HEK293 (cell line): Measurements from ENCODE around the gene METTL16.
A peak's percentile ranks its signal among the peaks of the same experiment; 100 is the strongest.

Experiments
- CTCF ChIA-PET: fragments of 350-600 bp; formaldehyde crosslinking; extraction: SDS; loops from one replicate; lab custom pipeline; 2021; ENCODE audit warnings: antibody characterized with exemption; lab: Yijun Ruan, JAX
- POLR2A ChIA-PET: fragments of 300-600 bp; formaldehyde crosslinking; extraction: SDS; loops from one replicate; lab custom pipeline; 2020; ENCODE audit warnings: antibody characterized with exemption, inconsistent platforms; lab: Yijun Ruan, JAX
- H3K27ac ChIP-seq: fragments of 200-500 bp; sonication (Bioruptor generic); 2 replicates; pipeline ENCODE4 v1.5.1; 2014; ENCODE audit warnings: low read depth, low read length, control low read depth, inconsistent platforms; ENCODE audit errors: extremely low read depth
- H3K36me3 ChIP-seq, 2 experiments: fragments of 200-500 bp in 1 of 2; sonication (Bioruptor generic) in 1 of 2; 1 replicate in 1 of 2; 2 replicates in 1 of 2; pipeline ENCODE4 v1.5.1; 2014 to 2017; ENCODE audit warnings: inconsistent platforms in 2 of 2, low read length in 2 of 2; ENCODE audit not compliant: control insufficient read depth in 2 of 2, insufficient read depth in 1 of 2
- H3K4me1 ChIP-seq: fragments of 200-500 bp; sonication (Bioruptor generic); 2 replicates; pipeline ENCODE4 v1.5.1; 2014; ENCODE audit warnings: mild to moderate bottlenecking, low read length, inconsistent platforms; ENCODE audit not compliant: control insufficient read depth, insufficient read depth
- H3K4me3 ChIP-seq: 2 replicates; pipeline ENCODE4 v1.5.1; 2011; ENCODE audit warnings: low read depth, mild to moderate bottlenecking, control low read depth, low read length, moderate library complexity
- H3K9me3 ChIP-seq: fragments of 200-500 bp; sonication (Bioruptor generic); 2 replicates; pipeline ENCODE4 v1.5.1; 2014; ENCODE audit warnings: low read depth, low read length, inconsistent platforms; ENCODE audit not compliant: control insufficient read depth, insufficient read depth
- BCL11A ChIP-seq: fragments of 450-650 bp; formaldehyde crosslinking; IDR thresholded peaks from 2 replicates; pipeline ENCODE4 v1.5.1; 2016; ENCODE audit warnings: low read depth, missing biosample characterization, missing genetic modification characterization
- BCL11B ChIP-seq: fragments of 450-650 bp; formaldehyde crosslinking; IDR thresholded peaks from 2 replicates; pipeline ENCODE4 v1.5.1; 2016; ENCODE audit warnings: low read depth, missing biosample characterization, missing genetic modification characterization
- HOXC10 ChIP-seq: sonication (generic); formaldehyde crosslinking; IDR thresholded peaks from 2 replicates; pipeline ENCODE4 v1.8.1; 2023; ENCODE audit warnings: mild to moderate bottlenecking, missing genetic modification reagents
- KLF1 ChIP-seq: fragments of 450-650 bp; formaldehyde crosslinking; IDR thresholded peaks from 2 replicates; pipeline ENCODE4 v1.5.1; 2016; ENCODE audit warnings: missing biosample characterization, missing genetic modification characterization
- ZBTB17 ChIP-seq: fragments of 450-650 bp; formaldehyde crosslinking; IDR thresholded peaks from 2 replicates; pipeline ENCODE4 v1.5.1; 2016; ENCODE audit warnings: missing biosample characterization, missing genetic modification characterization
- ZNF140 ChIP-seq: fragments of 450-650 bp; formaldehyde crosslinking; IDR thresholded peaks from 2 replicates; pipeline ENCODE4 v1.5.1; 2016; ENCODE audit warnings: missing biosample characterization, missing genetic modification characterization
- ZNF146 ChIP-seq: fragments of 450-650 bp; formaldehyde crosslinking; IDR thresholded peaks from 2 replicates; pipeline ENCODE4 v1.5.1; 2016; ENCODE audit warnings: missing biosample characterization, missing genetic modification characterization
- ZNF16 ChIP-seq: fragments of 450-650 bp; formaldehyde crosslinking; IDR thresholded peaks from 2 replicates; pipeline ENCODE4 v1.5.1; 2016; ENCODE audit warnings: low read depth, missing biosample characterization, missing genetic modification characterization
- ZNF19 ChIP-seq: fragments of 450-650 bp; formaldehyde crosslinking; IDR thresholded peaks from 2 replicates; pipeline ENCODE4; 2016; ENCODE audit warnings: missing biosample characterization, missing genetic modification characterization, low read depth
- ZNF214 ChIP-seq: fragments of 450-650 bp; formaldehyde crosslinking; IDR thresholded peaks from 2 replicates; pipeline ENCODE4 v1.5.1; 2017; ENCODE audit warnings: missing biosample characterization, mild to moderate bottlenecking, missing genetic modification characterization, borderline replicate concordance
- ZNF266 ChIP-seq: fragments of 450-650 bp; formaldehyde crosslinking; IDR thresholded peaks from 2 replicates; pipeline ENCODE4 v1.5.1; 2016; ENCODE audit warnings: missing biosample characterization, missing genetic modification characterization, low read depth
- ZNF302 ChIP-seq: fragments of 450-650 bp; formaldehyde crosslinking; IDR thresholded peaks from 2 replicates; pipeline ENCODE4 v1.5.1; 2016; ENCODE audit warnings: missing biosample characterization, missing genetic modification characterization, low read depth
- ZNF37A ChIP-seq: fragments of 450-650 bp; IDR thresholded peaks from 2 replicates; pipeline ENCODE4 v1.5.1; 2018; ENCODE audit warnings: missing biosample characterization, missing genetic modification characterization
- ZNF473 ChIP-seq: fragments of 450-650 bp; formaldehyde crosslinking; IDR thresholded peaks from 2 replicates; pipeline ENCODE4 v1.5.1; 2017; ENCODE audit warnings: missing biosample characterization, missing genetic modification characterization
- ZNF610 ChIP-seq: fragments of 450-650 bp; formaldehyde crosslinking; IDR thresholded peaks from 2 replicates; pipeline ENCODE4 v1.5.1; 2016; ENCODE audit warnings: missing biosample characterization, missing genetic modification characterization, borderline replicate concordance
- ZNF629 ChIP-seq: fragments of 450-650 bp; formaldehyde crosslinking; IDR thresholded peaks from 2 replicates; pipeline ENCODE4 v1.5.1; 2017; ENCODE audit warnings: missing biosample characterization, missing genetic modification characterization
- ZNF707 ChIP-seq: fragments of 450-650 bp; formaldehyde crosslinking; IDR thresholded peaks from 2 replicates; pipeline ENCODE4 v1.5.1; 2016; ENCODE audit warnings: missing biosample characterization, missing genetic modification characterization
- TF ChIP-seq, protein P1 (sequence below): fragments of 450-650 bp; formaldehyde crosslinking; optimal IDR thresholded peaks from 2 replicates; pipeline ENCODE3; 2016; ENCODE audit warnings: missing biosample characterization, mild to moderate bottlenecking, missing genetic modification characterization
- TF ChIP-seq, protein P2 (sequence below): fragments of 450-650 bp; formaldehyde crosslinking; IDR thresholded peaks from 2 replicates; pipeline ENCODE4 v1.5.1; 2016; ENCODE audit warnings: missing biosample characterization, missing genetic modification characterization
- TF ChIP-seq, protein P3 (sequence below): fragments of 450-650 bp; formaldehyde crosslinking; IDR thresholded peaks from 2 replicates; pipeline ENCODE4 v1.5.1; 2016; ENCODE audit warnings: missing biosample characterization, missing genetic modification characterization
- TF ChIP-seq, protein P4 (sequence below): fragments of 450-650 bp; IDR thresholded peaks from 2 replicates; pipeline ENCODE4 v1.5.1; 2018; ENCODE audit warnings: missing biosample characterization, missing genetic modification characterization
- TF ChIP-seq, protein P5 (sequence below): fragments of 450-650 bp; formaldehyde crosslinking; IDR thresholded peaks from 2 replicates; pipeline ENCODE4 v1.5.1; 2017; ENCODE audit warnings: missing biosample characterization, missing genetic modification characterization
- TF ChIP-seq, protein P6 (sequence below): fragments of 450-650 bp; formaldehyde crosslinking; IDR thresholded peaks from 2 replicates; pipeline ENCODE4 v1.5.1; 2016; ENCODE audit warnings: missing biosample characterization, missing genetic modification characterization

Gene METTL16

DNA sequence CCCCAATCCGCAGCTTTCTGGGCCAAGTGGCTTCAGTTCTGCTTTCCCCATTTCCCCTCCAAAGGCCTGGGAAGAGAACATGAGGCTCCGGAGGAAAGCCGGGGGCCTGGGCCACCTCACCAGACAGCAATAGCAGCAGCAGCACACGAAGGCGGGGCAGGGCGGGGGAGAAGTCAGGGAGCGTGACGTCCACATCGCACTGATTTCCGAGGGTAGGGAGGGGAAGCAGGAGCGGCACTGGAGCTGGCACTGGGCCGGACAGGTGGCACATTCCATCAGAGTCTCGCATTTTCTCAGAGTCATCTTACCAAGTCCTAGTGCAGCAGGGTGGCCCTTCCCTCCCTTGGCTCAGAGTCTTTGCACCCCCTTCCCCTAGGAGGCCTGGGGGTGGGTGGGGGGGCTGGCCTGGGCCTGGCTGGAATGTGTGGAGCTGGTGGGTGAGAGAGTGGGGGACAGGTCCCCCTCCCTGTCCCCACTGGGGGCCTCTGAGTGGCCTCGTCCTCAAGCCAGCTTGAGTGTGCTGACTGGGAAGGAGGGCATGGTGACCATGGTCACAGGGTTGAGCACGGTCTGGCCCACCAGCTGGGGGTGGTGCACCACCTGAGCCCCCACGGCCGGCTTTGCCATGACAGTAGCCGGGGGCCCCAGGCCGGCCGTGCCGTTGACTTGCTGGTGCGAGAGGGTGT, 125.1 kb downstream of the METTL16 start:
- POLR2A ChIA-PET = interaction anchor here (0.6 to 1.1 kb wide), 2 partner anchors 15 to 18 kb away, joined by 3 read pairs; no protein-coding TSS in a partner anchor
- TF ChIP-seq ZNF610 (peak; percentile 39; the same call in 1 of the 2 replicates), HOXC10 (no peak), ZNF140 (tag by site-specific recombination) (no peak), ZNF16 (no peak), ZBTB17 (0 out of 2 replicates have a peak, but pooled peaks have one; percentile 13), BCL11B (tag by site-specific recombination) (no peak), KLF1 (peak; percentile 63), ZNF302 (tag by site-specific recombination) (no peak), ZNF473 (tag by site-specific recombination) (no peak)
- TF ChIP-seq, protein P1, sequence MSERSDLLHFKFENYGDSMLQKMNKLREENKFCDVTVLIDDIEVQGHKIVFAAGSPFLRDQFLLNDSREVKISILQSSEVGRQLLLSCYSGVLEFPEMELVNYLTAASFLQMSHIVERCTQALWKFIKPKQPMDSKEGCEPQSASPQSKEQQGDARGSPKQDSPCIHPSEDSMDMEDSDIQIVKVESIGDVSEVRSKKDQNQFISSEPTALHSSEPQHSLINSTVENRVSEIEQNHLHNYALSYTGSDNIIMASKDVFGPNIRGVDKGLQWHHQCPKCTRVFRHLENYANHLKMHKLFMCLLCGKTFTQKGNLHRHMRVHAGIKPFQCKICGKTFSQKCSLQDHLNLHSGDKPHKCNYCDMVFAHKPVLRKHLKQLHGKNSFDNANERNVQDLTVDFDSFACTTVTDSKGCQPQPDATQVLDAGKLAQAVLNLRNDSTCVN (tag by site-specific recombination) = no peak
- TF ChIP-seq, protein P2, sequence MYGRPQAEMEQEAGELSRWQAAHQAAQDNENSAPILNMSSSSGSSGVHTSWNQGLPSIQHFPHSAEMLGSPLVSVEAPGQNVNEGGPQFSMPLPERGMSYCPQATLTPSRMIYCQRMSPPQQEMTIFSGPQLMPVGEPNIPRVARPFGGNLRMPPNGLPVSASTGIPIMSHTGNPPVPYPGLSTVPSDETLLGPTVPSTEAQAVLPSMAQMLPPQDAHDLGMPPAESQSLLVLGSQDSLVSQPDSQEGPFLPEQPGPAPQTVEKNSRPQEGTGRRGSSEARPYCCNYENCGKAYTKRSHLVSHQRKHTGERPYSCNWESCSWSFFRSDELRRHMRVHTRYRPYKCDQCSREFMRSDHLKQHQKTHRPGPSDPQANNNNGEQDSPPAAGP = peak; percentile 70; the same call in 1 of the 2 replicates
- peaks cover 14% of the 10 kb centered on the region for H3K4me1 ChIP-seq
- peaks cover 0 to 10% of the 10 kb centered on the region in 2 experiments; a peak in 2 of 3 replicates for H3K36me3 ChIP-seq
- H3K9me3 ChIP-seq = no peaks in the 10 kb centered on the region
- no peak overlapping the region for H3K4me3 ChIP-seq
- CTCF ChIA-PET = interaction anchor here (0.5 to 12.5 kb wide), 3 partner anchors 19 to 327 kb away, joined by 3 to 470 read pairs (median 4); no protein-coding TSS in a partner anchor
- H3K27ac ChIP-seq = no peak overlapping the region

DNA sequence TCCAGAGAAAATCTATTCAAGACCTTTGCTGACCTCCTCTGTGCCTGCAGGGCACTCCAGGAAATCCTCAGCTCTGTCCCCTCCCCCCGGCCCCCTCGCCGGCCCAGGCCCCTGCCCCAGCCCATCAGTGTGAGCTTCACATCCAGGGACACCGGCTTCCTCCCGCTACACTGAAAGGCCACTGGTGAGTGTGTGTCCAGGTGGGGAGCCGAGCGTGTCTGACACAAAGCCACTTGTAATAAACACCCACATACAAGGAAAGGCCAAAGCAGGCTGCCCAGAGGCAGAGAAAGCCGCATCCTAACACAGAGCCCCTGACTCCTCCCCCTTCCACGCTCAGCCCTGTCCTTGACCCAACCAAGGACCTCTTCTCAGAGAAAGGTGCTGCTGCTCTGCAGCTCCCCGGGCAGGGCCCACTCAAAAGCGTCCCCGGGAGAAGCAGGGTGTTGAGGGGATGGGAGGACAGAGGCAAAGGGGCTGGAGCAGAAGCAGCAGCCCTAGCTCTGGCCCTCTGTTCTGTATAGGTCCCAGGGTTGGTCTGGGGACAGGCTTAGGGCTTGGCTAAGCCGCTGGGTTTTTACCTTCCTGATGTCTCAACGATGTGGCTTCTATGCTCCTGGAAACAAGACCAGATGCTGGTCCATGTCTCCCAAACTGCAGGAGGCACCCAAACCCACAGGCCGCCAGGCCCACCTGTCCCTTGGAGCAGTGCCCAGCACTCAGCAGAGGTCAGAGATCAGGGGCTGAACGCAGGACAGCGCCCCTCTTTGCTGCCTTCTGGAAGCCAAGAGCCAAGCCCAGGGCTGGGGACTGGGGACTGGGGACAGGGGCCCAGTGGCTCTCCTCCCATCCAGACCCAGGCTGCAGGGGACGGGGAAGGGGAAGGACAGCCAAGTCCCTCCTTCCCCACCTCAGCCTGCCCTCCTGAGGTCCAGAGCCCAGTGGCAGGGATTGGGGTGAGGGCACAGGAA, 126.2 kb downstream of the METTL16 start:
- ChIA-PET CTCF (interaction anchor here (0.7 to 12.5 kb wide), 2 partner anchors 19 to 32 kb away, joined by 3 to 470 read pairs; no protein-coding TSS in a partner anchor), POLR2A (interaction anchor here (0.9 kb wide), 1 partner anchor 25 kb away, joined by 3 read pairs; no protein-coding TSS in a partner anchor)
- H3K27ac ChIP-seq = no peak overlapping the region
- peaks cover 0 to 18% of the 10 kb centered on the region in 2 experiments; a peak in 2 of 3 replicates for H3K36me3 ChIP-seq
- peaks cover 14% of the 10 kb centered on the region for H3K4me1 ChIP-seq
- H3K9me3 ChIP-seq = no peaks in the 10 kb centered on the region
- H3K4me3 ChIP-seq = no peak overlapping the region
- TF ChIP-seq, protein P3, sequence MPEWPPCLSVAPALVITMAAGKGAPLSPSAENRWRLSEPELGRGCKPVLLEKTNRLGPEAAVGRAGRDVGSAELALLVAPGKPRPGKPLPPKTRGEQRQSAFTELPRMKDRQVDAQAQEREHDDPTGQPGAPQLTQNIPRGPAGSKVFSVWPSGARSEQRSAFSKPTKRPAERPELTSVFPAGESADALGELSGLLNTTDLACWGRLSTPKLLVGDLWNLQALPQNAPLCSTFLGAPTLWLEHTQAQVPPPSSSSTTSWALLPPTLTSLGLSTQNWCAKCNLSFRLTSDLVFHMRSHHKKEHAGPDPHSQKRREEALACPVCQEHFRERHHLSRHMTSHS = no peak
- TF ChIP-seq, protein P4, sequence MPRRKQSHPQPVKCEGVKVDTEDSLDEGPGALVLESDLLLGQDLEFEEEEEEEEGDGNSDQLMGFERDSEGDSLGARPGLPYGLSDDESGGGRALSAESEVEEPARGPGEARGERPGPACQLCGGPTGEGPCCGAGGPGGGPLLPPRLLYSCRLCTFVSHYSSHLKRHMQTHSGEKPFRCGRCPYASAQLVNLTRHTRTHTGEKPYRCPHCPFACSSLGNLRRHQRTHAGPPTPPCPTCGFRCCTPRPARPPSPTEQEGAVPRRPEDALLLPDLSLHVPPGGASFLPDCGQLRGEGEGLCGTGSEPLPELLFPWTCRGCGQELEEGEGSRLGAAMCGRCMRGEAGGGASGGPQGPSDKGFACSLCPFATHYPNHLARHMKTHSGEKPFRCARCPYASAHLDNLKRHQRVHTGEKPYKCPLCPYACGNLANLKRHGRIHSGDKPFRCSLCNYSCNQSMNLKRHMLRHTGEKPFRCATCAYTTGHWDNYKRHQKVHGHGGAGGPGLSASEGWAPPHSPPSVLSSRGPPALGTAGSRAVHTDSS (tag by site-specific recombination) = no peak
- TF ChIP-seq ZNF266 (tag by site-specific recombination) (no peak), BCL11A (no peak), ZNF37A (tag by site-specific recombination) (no peak), ZNF707 (tag by site-specific recombination) (no peak), ZNF629 (tag by site-specific recombination) (no peak), ZNF19 (tag by site-specific recombination) (no peak), ZNF214 (tag by site-specific recombination) (no peak), ZNF146 (tag by site-specific recombination) (no peak), ZBTB17 (no peak)
- TF ChIP-seq, protein P5, sequence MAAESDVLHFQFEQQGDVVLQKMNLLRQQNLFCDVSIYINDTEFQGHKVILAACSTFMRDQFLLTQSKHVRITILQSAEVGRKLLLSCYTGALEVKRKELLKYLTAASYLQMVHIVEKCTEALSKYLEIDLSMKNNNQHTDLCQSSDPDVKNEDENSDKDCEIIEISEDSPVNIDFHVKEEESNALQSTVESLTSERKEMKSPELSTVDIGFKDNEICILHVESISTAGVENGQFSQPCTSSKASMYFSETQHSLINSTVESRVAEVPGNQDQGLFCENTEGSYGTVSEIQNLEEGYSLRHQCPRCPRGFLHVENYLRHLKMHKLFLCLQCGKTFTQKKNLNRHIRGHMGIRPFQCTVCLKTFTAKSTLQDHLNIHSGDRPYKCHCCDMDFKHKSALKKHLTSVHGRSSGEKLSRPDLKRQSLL (tag by site-specific recombination) = no peak
- TF ChIP-seq, protein P6, sequence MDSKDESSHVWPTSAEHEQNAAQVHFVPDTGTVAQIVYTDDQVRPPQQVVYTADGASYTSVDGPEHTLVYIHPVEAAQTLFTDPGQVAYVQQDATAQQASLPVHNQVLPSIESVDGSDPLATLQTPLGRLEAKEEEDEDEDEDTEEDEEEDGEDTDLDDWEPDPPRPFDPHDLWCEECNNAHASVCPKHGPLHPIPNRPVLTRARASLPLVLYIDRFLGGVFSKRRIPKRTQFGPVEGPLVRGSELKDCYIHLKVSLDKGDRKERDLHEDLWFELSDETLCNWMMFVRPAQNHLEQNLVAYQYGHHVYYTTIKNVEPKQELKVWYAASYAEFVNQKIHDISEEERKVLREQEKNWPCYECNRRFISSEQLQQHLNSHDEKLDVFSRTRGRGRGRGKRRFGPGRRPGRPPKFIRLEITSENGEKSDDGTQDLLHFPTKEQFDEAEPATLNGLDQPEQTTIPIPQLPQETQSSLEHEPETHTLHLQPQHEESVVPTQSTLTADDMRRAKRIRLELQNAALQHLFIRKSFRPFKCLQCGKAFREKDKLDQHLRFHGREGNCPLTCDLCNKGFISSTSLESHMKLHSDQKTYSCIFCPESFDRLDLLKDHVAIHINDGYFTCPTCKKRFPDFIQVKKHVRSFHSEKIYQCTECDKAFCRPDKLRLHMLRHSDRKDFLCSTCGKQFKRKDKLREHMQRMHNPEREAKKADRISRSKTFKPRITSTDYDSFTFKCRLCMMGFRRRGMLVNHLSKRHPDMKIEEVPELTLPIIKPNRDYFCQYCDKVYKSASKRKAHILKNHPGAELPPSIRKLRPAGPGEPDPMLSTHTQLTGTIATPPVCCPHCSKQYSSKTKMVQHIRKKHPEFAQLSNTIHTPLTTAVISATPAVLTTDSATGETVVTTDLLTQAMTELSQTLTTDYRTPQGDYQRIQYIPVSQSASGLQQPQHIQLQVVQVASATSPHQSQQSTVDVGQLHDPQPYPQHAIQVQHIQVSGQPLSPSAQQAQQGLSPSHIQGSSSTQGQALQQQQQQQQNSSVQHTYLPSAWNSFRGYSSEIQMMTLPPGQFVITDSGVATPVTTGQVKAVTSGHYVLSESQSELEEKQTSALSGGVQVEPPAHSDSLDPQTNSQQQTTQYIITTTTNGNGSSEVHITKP (tag by site-specific recombination) = no peak
